ENCODE measurements around the gene CCDC69. TPM values are rescaled to one million over a fixed set of nuclear protein-coding genes. Genes with fewer than 3 reads are reported as not detected.

CCDC69 gene
- total RNA-seq, 4 donors from 2014 or later = 13.5 to 51.6 (median 18.3) TPM

GRCh38 chr5:151225071-151225470, 1.2 kb upstream of the CCDC69 start:
- TF ChIP-seq POLR2A (IDR thresholded peaks at IDR 0.05) (no peak), CTCF (IDR thresholded peaks at IDR 0.05) (no peak)
- Histone ChIP-seq H3K4me3 (replicated peaks in 1 of 3) (no peak overlapping the region), H3K27me3 (no peaks in the 10 kb centered on the region), H3K9me3 (no peaks in the 10 kb centered on the region), H3K27ac (no peak overlapping the region), H3K36me3 (no peaks in the 10 kb centered on the region), H3K4me1 (peaks cover 6% of the 10 kb centered on the region in 2 donors)
- 98 to 100% methylated on average over 4 of the region's 4 CpGs for WGBS, 2 donors
- DNase-seq = no peak
- intact Hi-C loops (cut with DNase I) = no loop called here

- Histone ChIP-seq H3K27ac (peak overlapping the region in 1 of 3 donors; percentile 80), H3K4me3 (replicated peaks in 1 of 3) (peak overlapping the region in 1 of 3 donors; percentile 80), H3K36me3 (no peaks in the 10 kb centered on the region), H3K4me1 (peaks cover 6% of the 10 kb centered on the region in 2 donors), H3K9me3 (no peaks in the 10 kb centered on the region), H3K27me3 (no peaks in the 10 kb centered on the region)
- intact Hi-C loops (cut with DNase I) = no loop called here
- TF ChIP-seq POLR2A (IDR thresholded peaks at IDR 0.05) (no peak), CTCF (IDR thresholded peaks at IDR 0.05) (no peak)
- WGBS, 2 donors = 79 to 91% methylated on average over 6 of the region's 6 CpGs
- no peak for DNase-seq
Observed at GRCh38 chr5:151224372-151224771, 480 bp upstream of the CCDC69 start.

GRCh38 chr5:151222790-151223446, 974 bp downstream of the CCDC69 start:
- intact Hi-C loops (cut with DNase I) = no loop called here
- peak overlapping the region in 1 of 3 donors; percentile 80 for H3K4me3 ChIP-seq (replicated peaks in 1 of 3)

GRCh38 chr5:151222054-151222789, 1.7 kb downstream of the CCDC69 start:
- Histone ChIP-seq H3K4me3 (replicated peaks in 1 of 3) (peak overlapping the region in 1 of 3 donors; percentile 80), H3K36me3 (no peaks in the 10 kb centered on the region), H3K27ac (peak overlapping the region in 2 of 3 donors; percentile 80 to 85), H3K9me3 (no peaks in the 10 kb centered on the region), H3K27me3 (no peaks in the 10 kb centered on the region), H3K4me1 (peaks cover 6% of the 10 kb centered on the region in 2 donors)
- DNase-seq = no peak
- intact Hi-C loops (cut with DNase I) = no loop called here
- TF ChIP-seq POLR2A (IDR thresholded peaks at IDR 0.05) (no peak), CTCF (IDR thresholded peaks at IDR 0.05) (no peak)
- WGBS, 2 donors = 82 to 86% methylated on average over 6 of the region's 6 CpGs

More at GRCh38 chr5:151222790-151223446, 974 bp downstream of the CCDC69 start:
- Histone ChIP-seq H3K36me3 (no peaks in the 10 kb centered on the region), H3K27me3 (no peaks in the 10 kb centered on the region), H3K27ac (peak overlapping the region in 2 of 3 donors; percentile 80 to 85), H3K9me3 (no peaks in the 10 kb centered on the region), H3K4me1 (peaks cover 6% of the 10 kb centered on the region in 2 donors)
- WGBS, 2 donors = 16 to 44% methylated on average over 3 to 4 of the region's 4 CpGs
- peak; percentile 13 to 17 for DNase-seq
- TF ChIP-seq POLR2A (IDR thresholded peaks at IDR 0.05) = no peak
- TF ChIP-seq CTCF (IDR thresholded peaks at IDR 0.05) = no peak

- intact Hi-C loops (cut with DNase I) = no loop called here
- TF ChIP-seq CTCF (IDR thresholded peaks at IDR 0.05) (no peak), POLR2A (IDR thresholded peaks at IDR 0.05) (no peak)
- H3K9me3 ChIP-seq = no peaks in the 10 kb centered on the region
- no peak overlapping the region for H3K4me3 ChIP-seq (replicated peaks in 1 of 3)
- no peak for DNase-seq
- H3K27me3 ChIP-seq = no peaks in the 10 kb centered on the region
- peak overlapping the region in 1 of 3 donors; percentile 80 for H3K27ac ChIP-seq
- peaks cover 6% of the 10 kb centered on the region in 2 donors for H3K4me1 ChIP-seq
- 86 to 93% methylated on average over 3 of the region's 3 CpGs for WGBS, 2 donors
- no peaks in the 10 kb centered on the region for H3K36me3 ChIP-seq
Observed at GRCh38 chr5:151221574-151221973, 2.3 kb downstream of the CCDC69 start.

Data from thyroid gland (tissue), 4 donors.